ENCODE data around the gene SCO2.

Gene SCO2

DNA sequence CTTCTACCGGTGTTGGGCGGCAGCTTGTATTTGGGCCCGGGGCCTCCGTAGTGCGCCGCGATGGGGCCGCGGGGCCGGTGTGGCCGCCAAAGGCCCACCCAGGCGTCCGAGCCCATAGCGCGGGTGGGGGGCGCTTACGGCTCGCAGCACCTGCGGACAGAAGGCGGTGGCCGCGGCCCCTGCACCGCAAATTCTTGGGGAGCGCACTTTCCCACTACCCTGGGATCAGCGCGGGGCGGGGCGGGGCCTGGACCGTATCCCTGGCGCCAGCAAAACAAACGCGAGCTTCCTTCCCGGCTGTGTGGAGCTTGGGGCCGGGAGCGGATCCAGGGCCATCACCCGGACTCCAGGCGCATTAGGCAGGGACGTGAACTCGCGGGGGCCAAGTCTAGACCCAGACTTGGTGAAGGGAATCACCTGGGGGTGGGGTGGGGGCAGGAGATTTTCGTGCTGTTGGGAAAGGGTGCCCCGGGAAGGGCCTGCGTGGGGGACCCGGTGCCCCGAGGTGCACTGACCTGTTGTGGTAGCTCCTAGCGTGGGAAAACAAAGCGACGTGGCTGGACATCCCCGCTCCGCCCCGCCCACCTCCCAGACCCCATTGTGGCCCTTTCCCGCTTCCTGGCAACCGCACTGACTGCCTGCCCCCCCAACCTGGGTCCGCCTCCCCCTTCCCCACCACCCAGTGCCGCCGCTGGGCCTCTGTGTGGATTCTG, 6.7 kb upstream of the SCO2 start:
- peak; percentile 82 for DNase-seq (ENCODE audit: low spot score)

DNA sequence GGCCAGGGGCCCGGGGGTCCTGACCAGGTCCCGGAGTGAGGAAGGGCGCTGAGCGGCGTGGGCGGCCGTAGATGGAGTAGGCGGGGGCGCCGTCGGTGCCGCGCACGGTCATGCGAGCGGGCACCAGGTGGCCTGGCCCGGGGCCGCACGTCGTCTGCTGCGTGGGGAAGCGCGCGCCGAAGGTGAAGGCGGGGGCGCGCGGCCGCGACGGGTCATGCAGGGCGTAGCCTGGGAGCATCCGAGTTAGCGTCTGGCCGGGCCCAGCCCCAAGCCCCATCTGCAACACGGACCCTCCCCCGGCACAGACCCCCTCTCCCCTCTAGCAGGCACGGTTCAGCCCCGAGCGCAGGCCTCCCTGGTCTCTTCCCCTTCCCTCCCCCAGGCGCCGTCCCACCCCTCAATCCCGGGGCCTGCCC, 6.2 kb upstream of the SCO2 start:
- DNase-seq (ENCODE audit: low spot score) = peak; percentile 29

DNA sequence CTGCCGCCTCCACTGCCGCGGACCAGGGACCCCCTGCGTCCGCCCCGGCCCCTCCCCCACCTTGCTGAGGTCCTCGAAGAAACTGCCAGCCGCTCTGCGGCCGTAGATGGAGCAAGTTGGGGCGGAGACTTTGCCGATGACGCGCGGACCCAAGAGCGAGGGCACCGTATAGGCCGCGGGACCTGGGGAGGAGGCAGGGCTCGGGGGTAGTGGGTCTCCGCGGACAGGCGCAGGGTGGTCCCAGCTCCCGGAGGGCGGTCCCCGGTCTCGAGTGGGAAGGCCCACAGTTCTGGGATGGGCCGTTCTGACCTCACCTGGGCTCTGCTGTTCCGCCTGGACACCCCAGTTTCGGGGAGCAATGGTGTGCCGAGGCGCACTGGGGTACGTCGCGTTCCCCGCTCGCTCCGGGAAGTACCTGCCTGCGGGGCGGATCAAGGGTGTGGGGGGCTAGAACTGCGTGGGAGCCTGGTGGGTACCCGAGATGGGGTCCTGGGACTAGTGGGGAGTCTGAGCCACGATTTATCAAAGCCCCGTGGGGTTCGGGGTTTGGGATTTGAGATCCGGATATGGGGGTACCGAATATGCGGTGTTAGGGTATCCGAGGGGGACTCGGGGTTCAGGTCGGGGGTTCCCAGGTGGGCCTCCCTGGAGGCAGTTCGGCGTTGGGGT, 5.6 kb upstream of the SCO2 start:
- peak; percentile 73 for DNase-seq (ENCODE audit: low spot score)

DNA sequence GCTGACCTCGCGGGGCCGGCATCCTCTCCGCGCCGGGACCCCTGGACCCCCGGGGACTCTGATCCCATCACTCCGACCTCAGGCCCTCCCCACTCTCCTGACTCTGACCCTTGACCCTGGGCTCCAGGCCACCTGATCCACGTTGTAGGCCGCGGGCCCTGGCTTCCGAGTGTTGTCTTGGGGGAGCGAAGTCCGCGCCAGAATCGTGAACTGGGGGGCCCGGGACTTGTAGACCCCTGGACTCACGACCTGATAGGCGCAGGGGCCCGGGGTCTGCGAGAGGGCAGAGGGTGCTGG, 5.1 kb upstream of the SCO2 start:
- DNase-seq (ENCODE audit: low spot score) = no peak

DNA sequence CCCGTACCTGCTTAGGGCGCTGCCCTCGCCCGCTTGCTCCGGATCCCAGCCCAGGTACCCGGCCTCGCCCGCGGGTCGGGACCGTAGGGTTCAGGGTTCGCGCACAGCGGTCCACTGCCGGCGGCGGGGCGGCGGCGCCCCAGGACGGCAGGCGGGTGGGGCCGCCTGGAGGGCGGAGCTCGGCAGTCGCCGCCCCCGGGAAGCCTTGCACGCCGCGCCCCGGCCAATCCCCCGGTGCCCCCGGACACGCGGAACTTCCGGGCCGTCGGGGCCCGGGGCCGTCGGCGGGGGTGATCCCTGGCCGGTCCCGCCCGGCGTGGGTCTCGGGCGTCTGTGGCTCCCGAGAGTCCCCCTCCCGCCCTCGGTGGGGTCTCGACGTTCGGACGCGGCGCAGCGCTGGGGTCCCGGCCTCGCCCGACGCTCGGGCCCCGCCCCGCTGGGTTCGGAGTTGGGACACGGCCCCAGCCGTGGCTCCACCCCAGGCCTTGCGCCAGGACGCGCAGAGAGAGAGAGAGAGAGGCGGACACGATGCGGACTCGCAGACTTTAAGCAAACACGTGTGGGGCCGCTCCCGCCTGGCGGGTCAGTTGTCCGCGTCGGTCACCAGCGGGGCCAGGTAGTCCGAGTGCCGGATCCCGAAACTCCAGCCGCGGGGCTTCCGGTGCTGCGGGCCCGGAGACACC, 4.6 kb upstream of the SCO2 start, which contains the start of gene TYMP:
Gene TYMP, minus strand, starts transcription at position 116 of the 683 bp plus-strand sequence. CDS start 303 bp downstream, outside the sequence.
- DNase-seq (ENCODE audit: low spot score) = peak; percentile 89

DNA sequence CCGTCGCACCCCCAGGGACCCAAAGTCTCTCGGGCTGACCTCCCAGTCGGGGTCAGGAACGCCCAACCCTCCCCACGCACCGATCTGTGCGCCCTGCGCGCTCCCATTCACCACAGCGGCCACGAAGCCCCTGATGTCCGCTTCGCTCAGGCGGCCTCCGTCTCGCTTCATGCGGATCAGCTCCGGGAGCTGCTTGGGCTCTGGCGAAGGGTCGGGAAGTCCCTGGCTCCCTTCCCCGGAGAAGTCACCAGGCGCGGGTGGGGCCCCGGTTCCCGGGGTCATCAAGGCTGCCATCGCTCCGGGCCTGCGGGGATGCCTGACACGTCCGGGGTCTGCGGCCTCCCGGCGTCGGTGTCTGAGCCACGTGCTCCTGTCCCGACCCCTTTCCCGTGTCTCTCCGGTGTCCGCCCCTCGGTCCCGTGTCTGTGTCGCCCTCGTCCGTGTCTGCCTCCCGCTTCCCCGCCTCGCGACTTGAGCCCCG, 4.1 kb upstream of the SCO2 start:
- peak; percentile 15 for DNase-seq (ENCODE audit: low spot score)

DNA sequence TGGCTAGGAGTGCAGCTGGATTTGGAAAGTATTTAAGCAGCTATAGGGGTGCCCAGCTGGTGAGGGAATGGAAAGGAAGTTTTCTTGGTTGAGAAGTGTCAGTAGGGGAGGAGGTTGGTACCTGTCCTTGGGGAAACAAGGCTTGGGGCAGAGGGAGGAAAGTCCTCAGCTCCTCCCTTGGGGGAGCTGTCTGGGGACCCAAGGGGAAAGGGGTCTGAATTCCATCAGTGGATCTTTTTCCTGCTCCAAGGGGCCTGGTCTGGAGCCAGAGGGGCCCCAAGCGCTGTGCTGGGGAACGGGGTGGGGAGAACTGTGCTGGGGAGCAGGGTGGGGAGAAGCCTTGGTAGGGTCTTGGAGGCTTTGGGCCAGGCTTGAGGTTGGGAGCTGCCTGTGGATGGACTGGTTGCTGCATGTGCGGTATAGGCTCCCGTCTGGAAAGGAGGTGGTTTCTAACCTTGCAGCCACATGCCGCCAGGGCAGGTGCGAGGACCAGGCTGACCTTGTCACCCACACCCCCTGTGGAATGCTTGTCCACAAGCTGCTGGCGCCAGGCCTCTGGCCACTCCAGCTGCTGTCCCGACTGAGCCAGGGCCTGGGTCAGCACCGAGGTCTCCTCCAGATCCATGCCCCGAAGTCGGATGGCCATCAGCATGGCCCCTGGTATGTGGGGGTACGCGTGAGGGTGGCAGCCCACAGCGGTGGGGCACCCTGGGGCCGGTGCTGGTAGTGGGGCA, 3.5 kb upstream of the SCO2 start:
- peak; percentile 5 for DNase-seq (ENCODE audit: low spot score)

DNA sequence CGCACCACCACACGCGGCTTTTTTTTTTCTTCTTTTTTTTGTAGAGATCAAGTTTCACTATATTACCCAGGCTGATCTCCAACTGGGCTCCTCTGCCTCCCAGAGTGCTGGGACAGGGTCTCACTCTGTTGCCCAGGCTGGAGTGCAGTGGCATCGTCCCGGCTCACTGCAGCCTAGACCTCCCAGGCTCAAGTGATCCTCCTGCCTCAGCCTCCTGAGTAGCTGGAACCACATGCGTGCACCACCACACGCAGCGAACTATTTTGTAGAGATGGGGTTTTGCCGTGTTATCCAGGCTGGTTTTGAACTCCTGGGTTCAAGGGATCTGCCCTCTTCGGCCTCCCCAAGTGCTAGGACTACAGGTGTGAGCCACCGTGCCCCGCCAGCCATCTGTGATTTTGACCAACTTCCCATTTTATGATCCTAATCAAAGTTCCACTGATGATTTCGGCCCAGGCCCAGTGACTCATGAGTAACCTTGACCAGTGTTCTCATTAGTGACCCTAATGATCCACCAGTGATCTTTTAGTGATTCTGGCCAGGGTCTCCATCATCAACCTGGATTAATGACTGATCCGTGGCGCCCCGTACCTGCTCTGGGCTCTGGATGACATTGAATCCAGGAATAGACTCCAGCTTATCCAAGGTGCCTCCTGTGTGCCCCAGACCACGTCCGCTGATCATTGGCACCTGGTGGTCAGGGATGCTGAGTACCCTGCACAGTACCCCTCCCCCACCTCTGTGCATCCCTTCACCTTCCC, 2.7 kb upstream of the SCO2 start:
- DNase-seq (ENCODE audit: low spot score) = no peak

DNA sequence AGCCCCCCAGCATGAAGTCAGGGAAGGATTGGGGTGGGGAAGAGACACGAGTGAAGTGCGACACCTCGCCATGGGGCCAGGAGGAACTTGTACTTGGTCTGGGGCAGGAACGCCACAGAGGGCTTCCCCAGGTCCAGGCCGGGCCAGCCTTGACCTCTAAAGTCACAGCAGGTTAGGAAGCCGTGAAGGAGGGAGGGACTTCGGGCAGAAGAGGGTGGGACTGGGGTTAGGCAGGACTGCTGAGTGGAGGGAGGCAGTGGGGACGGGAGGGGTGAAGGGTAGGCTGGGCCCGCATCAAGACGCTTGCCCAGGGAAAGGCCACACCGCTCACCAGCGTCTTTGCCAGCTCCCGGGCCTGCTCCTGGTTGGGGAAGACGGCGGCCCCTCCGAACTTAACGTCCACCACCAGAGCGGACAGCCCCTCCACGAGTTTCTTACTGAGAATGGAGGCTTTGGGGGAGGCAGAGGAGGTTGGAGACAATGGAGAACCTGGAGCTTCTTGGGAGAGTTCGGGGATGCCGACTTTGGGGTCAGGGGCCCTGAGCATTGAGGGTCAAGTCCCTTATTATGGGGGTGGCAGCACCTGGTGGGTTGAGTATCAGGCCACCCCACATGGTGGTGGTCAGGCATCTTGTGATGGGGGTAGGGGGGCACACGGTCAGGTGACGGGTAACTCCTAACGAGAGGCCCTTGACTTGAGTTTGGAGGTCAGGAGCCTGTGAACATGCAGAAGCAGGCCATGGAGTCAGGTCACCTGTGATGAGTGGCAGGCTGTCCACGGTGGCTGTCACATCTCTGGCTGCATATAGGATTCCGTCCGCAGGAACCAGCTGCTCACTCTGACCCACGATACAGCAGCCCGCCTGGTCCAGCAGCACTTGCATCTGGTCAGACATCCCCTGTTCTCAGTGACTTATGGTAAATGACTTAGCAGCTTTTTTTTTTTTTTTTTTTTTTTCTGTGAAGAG, 1.7 kb upstream of the SCO2 start:
- no peak for DNase-seq (ENCODE audit: low spot score)

DNA sequence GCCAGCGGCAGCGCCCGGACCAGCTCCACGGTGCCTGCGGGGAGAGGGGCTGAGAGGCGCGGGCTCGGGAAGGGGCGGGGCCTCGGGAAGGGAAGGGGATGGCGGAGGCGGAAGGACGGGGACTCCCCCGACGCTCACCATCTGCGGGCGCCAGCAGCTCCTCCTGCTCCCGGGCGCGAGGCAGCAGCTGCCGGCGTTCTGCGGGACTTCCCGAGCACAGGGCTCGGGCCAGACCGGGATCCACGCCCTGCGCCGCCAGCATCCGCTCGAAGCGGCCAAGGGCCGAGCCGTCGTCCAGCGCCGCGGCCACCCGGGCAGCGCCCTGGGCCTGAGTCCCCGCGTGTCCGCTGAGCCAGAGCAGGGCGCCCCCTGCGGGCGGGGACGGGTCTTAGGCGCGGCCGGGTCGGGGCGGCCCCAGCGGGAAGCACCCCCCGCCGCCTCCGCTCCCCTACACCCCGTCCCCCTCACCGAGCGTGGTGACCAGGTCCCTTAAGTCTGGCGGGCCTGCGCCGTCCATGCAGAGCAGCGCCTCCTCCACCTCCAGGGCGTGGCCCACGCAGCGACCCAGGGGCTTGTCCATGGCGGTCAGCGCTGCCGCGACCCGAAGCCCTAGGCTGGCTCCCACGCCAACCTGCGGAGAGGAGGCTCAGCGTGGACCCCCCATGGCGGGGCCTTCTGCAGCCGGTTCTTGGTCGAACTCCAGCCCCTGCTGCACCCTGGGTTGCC, 873 bp upstream of the SCO2 start:
- peak; percentile 84 for DNase-seq (ENCODE audit: low spot score)

DNA sequence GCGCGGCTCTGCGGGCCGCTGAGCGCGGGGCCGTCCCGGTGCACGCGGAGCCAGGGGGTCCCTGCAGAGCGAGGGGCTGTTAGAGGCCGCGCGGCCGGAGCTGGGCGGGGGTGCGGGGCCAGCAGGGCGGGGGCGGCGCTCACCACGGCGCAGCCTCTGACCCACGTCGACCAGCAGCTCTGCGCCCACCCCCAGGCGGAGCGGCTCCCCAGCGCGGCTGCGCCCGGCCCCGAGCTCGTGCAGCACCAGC, 385 bp upstream of the SCO2 start:
- no peak for DNase-seq (ENCODE audit: low spot score)

DNA sequence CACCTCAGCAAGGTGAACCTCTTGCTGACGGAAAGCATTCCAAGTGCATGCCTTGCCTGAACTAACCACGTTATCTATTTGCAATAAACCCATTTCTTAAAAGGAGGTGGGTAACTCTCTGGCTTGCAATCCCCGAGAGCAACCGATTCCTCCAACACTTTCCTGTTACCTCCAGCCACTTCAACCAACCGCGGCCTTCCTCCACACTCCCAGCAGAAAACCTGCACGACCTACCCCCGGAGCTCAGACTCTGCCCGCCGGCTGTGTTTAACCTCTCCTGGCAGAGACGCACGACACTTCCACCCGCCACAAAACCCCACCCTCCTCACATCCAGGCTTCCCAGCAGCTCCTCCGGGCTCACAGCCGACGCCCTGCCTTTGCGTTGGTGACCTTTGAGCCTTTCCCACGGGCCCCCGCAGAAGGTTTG, 708 bp downstream of the SCO2 start:
- DNase-seq (ENCODE audit: low spot score) = no peak

DNA sequence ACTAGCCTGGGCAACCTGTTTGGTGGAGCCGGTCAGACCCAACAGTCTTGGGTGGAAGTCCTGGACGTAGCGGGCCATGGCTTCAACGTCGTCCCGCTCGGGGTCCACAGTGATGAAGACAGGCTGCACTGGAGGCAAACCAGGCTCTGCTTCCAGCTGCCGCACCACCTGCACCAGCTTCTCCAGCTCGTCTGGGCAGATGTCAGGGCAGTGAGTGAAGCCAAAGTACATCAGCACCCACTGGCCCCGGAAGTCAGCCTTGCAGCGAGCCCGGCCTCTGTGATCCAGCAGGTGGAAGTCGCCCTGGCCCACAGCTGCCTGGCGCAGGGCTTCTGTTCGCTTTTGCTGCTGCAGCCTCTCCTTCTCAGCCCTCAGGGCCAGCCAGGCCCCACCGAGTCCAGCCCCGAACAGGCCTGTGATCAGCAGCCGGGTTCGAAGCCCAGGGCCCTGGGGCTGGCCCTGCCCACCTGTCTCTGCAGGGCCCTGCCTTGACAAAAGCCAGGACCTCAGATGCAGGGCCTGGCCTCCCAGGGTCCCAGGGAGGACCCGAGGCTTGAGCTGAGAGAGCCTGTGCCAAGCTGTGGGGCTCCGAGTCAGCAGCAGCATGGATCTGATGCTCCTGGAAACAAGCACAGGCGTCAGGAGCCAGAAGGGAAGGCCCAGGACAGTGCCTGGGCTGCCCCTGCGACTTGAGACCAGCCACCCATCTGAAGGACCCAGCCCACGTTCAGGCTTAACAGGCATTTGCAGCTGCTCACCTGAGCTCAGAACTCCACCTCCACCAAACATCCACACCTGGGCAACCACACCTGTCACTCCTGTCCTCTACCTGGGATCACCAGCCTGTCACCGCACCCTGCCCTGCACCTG, 1.4 kb downstream of the SCO2 start:
- DNase-seq (ENCODE audit: low spot score) = no peak

DNA sequence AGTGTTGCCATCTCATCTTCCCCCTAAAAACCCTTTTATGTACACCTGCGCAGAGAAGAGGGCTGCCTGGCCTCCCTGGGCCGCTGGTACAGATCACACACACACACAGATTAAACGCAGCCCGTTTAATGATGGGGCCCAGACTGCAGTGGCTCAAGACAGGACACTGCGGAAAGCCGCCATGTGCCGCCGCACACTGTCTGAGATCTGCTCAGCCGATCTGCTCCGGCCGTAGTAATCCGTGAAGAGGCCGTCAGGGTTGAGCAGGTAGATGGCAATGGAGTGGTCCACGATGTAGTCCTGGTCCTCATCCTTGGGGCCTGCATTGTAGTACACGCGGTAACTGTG, 2.0 kb downstream of the SCO2 start:
- DNase-seq (ENCODE audit: low spot score) = no peak

DNA sequence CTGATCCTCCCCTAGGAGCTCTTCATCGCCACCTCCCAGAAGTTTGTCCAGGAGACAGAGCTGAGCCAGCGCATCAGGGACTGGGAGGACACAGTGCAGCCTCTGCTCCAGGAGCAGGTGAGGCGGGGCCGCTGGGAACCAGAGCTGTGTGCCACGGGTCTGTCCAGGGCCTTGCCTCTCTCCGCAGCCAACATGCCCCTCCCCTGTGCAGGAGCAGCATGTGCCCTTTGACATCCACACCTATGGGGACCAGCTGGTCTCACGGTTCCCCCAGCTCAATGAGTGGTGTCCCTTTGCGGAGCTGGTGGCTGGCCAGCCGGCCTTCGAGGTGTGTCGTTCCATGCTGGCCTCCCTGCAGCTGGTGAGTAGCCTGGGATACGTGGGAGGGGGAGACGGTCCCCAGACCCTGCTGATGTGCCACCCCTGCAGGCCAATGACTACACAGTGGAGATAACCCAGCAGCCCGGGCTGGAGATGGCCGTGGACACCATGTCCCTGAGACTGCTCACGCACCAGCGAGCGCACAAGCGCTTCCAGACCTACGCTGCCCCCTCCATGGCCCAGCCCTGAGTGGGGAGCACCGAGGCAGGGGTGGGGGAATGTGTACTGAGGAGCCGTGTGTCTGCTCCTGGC, 2.5 kb downstream of the SCO2 start:
- DNase-seq (ENCODE audit: low spot score) = no peak

DNA sequence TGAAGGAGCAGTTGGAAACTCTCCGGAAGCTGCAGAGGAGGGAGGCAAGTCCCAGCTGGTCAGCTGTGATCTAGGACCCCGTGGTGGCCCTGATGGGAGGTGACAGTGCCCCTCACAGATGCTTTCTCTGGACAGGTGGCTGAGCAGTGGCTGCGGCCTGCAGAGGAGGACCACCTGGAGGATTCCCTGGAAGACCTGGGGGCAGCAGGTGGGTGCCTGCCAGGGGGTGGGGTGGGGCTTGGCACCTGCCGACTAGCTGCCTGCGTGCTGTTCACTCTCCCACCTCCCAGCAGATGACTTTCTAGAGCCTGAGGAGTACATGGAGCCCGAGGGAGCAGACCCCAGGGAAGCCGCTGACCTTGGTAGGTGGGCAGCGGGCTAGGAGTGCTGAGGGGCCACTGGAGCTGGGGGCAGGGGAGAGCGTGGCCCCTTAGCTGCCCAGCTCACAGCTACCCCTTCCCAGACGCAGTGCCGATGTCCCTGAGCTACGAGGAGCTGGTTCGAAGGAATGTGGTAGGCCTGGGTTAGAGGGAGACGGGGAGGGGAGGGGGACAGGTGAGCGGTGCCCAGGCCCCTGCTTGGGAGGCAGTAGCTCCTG, 3.1 kb downstream of the SCO2 start:
- DNase-seq (ENCODE audit: low spot score) = no peak

DNA sequence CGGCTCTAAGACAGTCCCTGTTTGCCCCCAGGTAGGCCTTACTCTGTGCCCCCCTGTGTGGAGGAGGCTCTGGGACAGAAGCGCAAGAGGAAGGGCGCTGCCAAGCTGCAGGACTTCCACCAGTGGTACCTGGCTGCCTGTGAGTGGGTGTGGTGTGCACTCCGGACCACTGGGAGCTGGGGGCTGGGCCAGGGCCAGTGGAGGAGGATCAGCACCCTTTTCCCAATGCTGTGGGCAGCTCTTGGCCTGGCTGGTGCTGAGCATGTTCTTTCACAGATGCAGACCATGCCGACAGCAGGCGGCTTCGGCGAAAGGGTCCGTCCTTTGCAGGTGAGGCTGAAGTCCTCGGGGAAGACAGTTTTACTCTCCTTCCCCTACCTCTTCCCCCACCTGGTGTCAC, 3.7 kb downstream of the SCO2 start:
- DNase-seq (ENCODE audit: low spot score) = no peak

DNA sequence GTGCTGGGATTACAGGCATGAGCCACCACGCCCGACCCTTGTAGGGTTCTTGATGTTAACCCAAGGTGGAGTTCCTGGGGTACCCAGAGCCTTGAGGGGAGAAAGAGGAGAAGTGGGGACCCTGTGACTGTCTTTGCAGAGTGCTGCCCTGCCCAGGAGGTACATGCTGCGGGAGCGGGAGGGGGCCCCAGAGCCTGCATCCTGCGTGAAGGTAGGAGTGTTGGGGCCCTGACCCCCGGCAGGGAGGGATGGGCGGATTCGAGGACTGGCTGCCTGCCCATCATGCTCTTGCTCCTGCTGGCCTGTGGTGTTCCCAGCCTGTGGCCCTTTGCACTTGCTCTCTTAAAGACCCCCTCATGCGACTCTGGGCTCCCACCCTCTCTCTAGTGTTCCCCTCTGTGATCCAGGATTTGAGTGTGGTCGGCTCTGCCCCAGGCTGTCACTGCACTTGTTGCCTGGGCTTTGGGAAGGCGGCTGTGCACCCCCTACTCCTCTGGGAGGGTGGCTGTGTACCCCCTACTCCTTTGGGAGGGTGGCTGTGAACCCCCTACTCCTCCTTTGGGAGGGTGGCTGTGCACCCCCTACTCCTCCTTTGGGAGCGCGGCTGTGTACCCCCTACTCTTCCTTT, 4.5 kb downstream of the SCO2 start:
- DNase-seq (ENCODE audit: low spot score) = no peak
